IPS DF 19.7 (cell line): ENCODE data around the gene SMURF1.

Source experiments
- DNase-seq: peaks from one replicate; pipeline ENCODE4 v3.0.0-alpha.2; 2013; ENCODE audit warnings: low read depth, low spot score

The SMURF1 gene

GRCh38 chr7:99141841-99142726, 1.8 kb downstream of the SMURF1 start:
- no peak for DNase-seq

- no peak for DNase-seq
Measured at GRCh38 chr7:99141334-99141733, 2.6 kb downstream of the SMURF1 start.

GRCh38 chr7:99140813-99141212, 3.1 kb downstream of the SMURF1 start:
- no peak for DNase-seq

- no peak for DNase-seq
Measured at GRCh38 chr7:99139036-99139435, 4.9 kb downstream of the SMURF1 start.

GRCh38 chr7:99137411-99138180, 6.3 kb downstream of the SMURF1 start:
- DNase-seq, result peak; percentile 65

GRCh38 chr7:99135938-99136337, 8.0 kb downstream of the SMURF1 start:
- DNase-seq, result no peak

- no peak for DNase-seq
Measured at GRCh38 chr7:99133766-99134564, 9.9 kb downstream of the SMURF1 start.

- no peak for DNase-seq
Measured at GRCh38 chr7:99132595-99133321, 11.2 kb downstream of the SMURF1 start.

GRCh38 chr7:99131290-99131689, 12.6 kb downstream of the SMURF1 start:
- DNase-seq, result no peak

GRCh38 chr7:99129536-99129935, 14.4 kb downstream of the SMURF1 start:
- DNase-seq, result no peak

- no peak for DNase-seq
Measured at GRCh38 chr7:99129001-99129400, 14.9 kb downstream of the SMURF1 start.

- no peak for DNase-seq
Measured at GRCh38 chr7:99128076-99128950, 15.6 kb downstream of the SMURF1 start.

GRCh38 chr7:99127636-99128035, 16.3 kb downstream of the SMURF1 start:
- DNase-seq, result no peak

- DNase-seq, result no peak
Measured at GRCh38 chr7:99126921-99127553, 16.9 kb downstream of the SMURF1 start.

GRCh38 chr7:99125505-99125865, 18.4 kb downstream of the SMURF1 start:
- no peak for DNase-seq

GRCh38 chr7:99124751-99125504, 19.0 kb downstream of the SMURF1 start:
- no peak for DNase-seq

- DNase-seq, result no peak
Measured at GRCh38 chr7:99124236-99124635, 19.7 kb downstream of the SMURF1 start.

GRCh38 chr7:99123571-99124033, 20.3 kb downstream of the SMURF1 start:
- DNase-seq, result no peak

GRCh38 chr7:99122762-99123161, 21.1 kb downstream of the SMURF1 start:
- DNase-seq, result no peak
